ENCODE measurements around the gene TAF15. TPM values are rescaled to one million over a fixed set of nuclear protein-coding genes. Genes with fewer than 3 reads are reported as not detected.
A peak's percentile ranks its signal among the peaks of the same experiment; 100 is the strongest.

The TAF15 gene
- total RNA-seq, 2 experiments from 2014 or later, result 309 to 319 TPM

GRCh38 chr17:35812456-35812855, 3.2 kb downstream of the TAF15 start:
- ATAC-seq, result no peak
- Mint-ChIP-seq H3K4me1 (ENCODE audit: low read depth) (peaks cover 63% of the 10 kb centered on the region), H3K4me3 (no peak overlapping the region), H3K36me3 (ENCODE audit: low read depth) (peaks cover 51% of the 10 kb centered on the region), H3K27ac (no peak overlapping the region), H3K9me3 (no peaks in the 10 kb centered on the region), H3K27me3 (no peaks in the 10 kb centered on the region)
- intact Hi-C loops (cut with micrococcal nuclease), result no loop called here
- ChIA-PET POLR2A (interaction anchor here (1.0 to 1.3 kb wide), 2 partner anchors 8 to 48 kb away, joined by 3 to 4 read pairs; no protein-coding TSS in a partner anchor), CTCF (interaction anchor here (1.0 to 3.5 kb wide), 4 partner anchors 13 to 65 kb away, joined by 3 to 21 read pairs (median 4); no protein-coding TSS in a partner anchor)
- DNase-seq, result no peak
- no peak for TF ChIP-seq CTCF (IDR thresholded peaks at IDR 0.05)

GRCh38 chr17:35816723-35817122, 7.4 kb downstream of the TAF15 start:
- intact Hi-C loops (cut with micrococcal nuclease), result no loop called here
- Mint-ChIP-seq H3K27ac (no peak overlapping the region), H3K36me3 (ENCODE audit: low read depth) (peaks cover 57% of the 10 kb centered on the region), H3K4me3 (no peak overlapping the region), H3K4me1 (ENCODE audit: low read depth) (peaks cover 57% of the 10 kb centered on the region), H3K9me3 (no peaks in the 10 kb centered on the region), H3K27me3 (no peaks in the 10 kb centered on the region)
- TF ChIP-seq CTCF (IDR thresholded peaks at IDR 0.05), result no peak
- POLR2A ChIA-PET, result interaction anchor here (0.5 to 3.2 kb wide), 3 partner anchors 8 to 49 kb away, joined by 3 to 18 read pairs (median 3); partner anchors contain the start of gene TAF15
- ATAC-seq (no peak), DNase-seq (no peak)
- CTCF ChIA-PET, result interaction anchor here (1.0 to 3.0 kb wide), 4 partner anchors 12 to 53 kb away, joined by 4 to 21 read pairs (median 8); no protein-coding TSS in a partner anchor

GRCh38 chr17:35817196-35817595, 7.9 kb downstream of the TAF15 start:
- Mint-ChIP-seq H3K27me3 (no peaks in the 10 kb centered on the region), H3K4me3 (no peak overlapping the region), H3K36me3 (ENCODE audit: low read depth) (peaks cover 54% of the 10 kb centered on the region), H3K27ac (no peak overlapping the region), H3K9me3 (no peaks in the 10 kb centered on the region), H3K4me1 (ENCODE audit: low read depth) (peaks cover 52% of the 10 kb centered on the region)
- ATAC-seq (no peak), DNase-seq (no peak)
- POLR2A ChIA-PET, result interaction anchor here (0.5 to 3.2 kb wide), 3 partner anchors 8 to 49 kb away, joined by 3 to 18 read pairs (median 3); partner anchors contain the start of gene TAF15
- intact Hi-C loops (cut with micrococcal nuclease), result no loop called here
- CTCF ChIA-PET, result interaction anchor here (1.0 to 3.0 kb wide), 2 partner anchors 12 to 32 kb away, joined by 4 to 11 read pairs; no protein-coding TSS in a partner anchor
- no peak for TF ChIP-seq CTCF (IDR thresholded peaks at IDR 0.05)

- DNase-seq (no peak), ATAC-seq (no peak)
- POLR2A ChIA-PET, result interaction anchor here (0.6 to 3.2 kb wide), 2 partner anchors 10 to 94 kb away, joined by 3 to 18 read pairs; partner anchors contain the start of gene TAF15
- intact Hi-C loops (cut with micrococcal nuclease), result no loop called here
- no peaks in the 10 kb centered on the region for H3K27me3 Mint-ChIP-seq
- H3K4me1 Mint-ChIP-seq (ENCODE audit: low read depth), result peaks cover 48% of the 10 kb centered on the region
- no peak overlapping the region for H3K4me3 Mint-ChIP-seq
- no peaks in the 10 kb centered on the region for H3K9me3 Mint-ChIP-seq
- H3K27ac Mint-ChIP-seq, result peak overlapping the region; percentile 27
- CTCF ChIA-PET, result interaction anchor here (0.8 to 3.1 kb wide), 7 partner anchors 9 to 72 kb away, joined by 3 to 13 read pairs (median 5); no protein-coding TSS in a partner anchor
- H3K36me3 Mint-ChIP-seq (ENCODE audit: low read depth), result peaks cover 59% of the 10 kb centered on the region
- TF ChIP-seq CTCF (IDR thresholded peaks at IDR 0.05), result no peak
Observed at GRCh38 chr17:35819455-35819854, 10.2 kb downstream of the TAF15 start.

GRCh38 chr17:35821308-35821707, 12.0 kb downstream of the TAF15 start:
- DNase-seq (no peak), ATAC-seq (no peak)
- H3K4me1 Mint-ChIP-seq (ENCODE audit: low read depth), result peaks cover 33% of the 10 kb centered on the region
- H3K9me3 Mint-ChIP-seq, result no peaks in the 10 kb centered on the region
- no peak for TF ChIP-seq CTCF (IDR thresholded peaks at IDR 0.05)
- H3K4me3 Mint-ChIP-seq, result no peak overlapping the region
- ChIA-PET CTCF (interaction anchor here (3.1 kb wide), 1 partner anchor 57 kb away, joined by 13 read pairs; no protein-coding TSS in a partner anchor), POLR2A (interaction anchor here (0.6 to 1.2 kb wide), 2 partner anchors 11 to 799 kb away, joined by 3 to 6 read pairs; no protein-coding TSS in a partner anchor)
- intact Hi-C loops (cut with micrococcal nuclease), result no loop called here
- H3K27me3 Mint-ChIP-seq, result no peaks in the 10 kb centered on the region
- no peak overlapping the region for H3K27ac Mint-ChIP-seq
- H3K36me3 Mint-ChIP-seq (ENCODE audit: low read depth), result peaks cover 57% of the 10 kb centered on the region
